Amniotic epithelial cell (primary cell): ENCODE data around the gene CCDC85C.

Experiments
- DNase-seq: peaks from one replicate; pipeline ENCODE4 v3.0.0-alpha.2; 2010; ENCODE audit warnings: low read depth

CCDC85C gene

GRCh38 chr14:99572173-99572999 lies 31.6 kb downstream of the CCDC85C start:
- no peak for DNase-seq

GRCh38 chr14:99571303-99571986 lies 32.6 kb downstream of the CCDC85C start:
- no peak for DNase-seq

- DNase-seq = no peak
Observed at GRCh38 chr14:99570544-99571302, 33.3 kb downstream of the CCDC85C start.

GRCh38 chr14:99569725-99570543 lies 34.1 kb downstream of the CCDC85C start:
- DNase-seq = no peak

GRCh38 chr14:99568567-99569560 lies 35.1 kb downstream of the CCDC85C start:
- peak; percentile 74 for DNase-seq

GRCh38 chr14:99566390-99567354 lies 37.3 kb downstream of the CCDC85C start:
- DNase-seq = no peak

- no peak for DNase-seq
Observed at GRCh38 chr14:99566009-99566389, 38.0 kb downstream of the CCDC85C start.

- no peak for DNase-seq
Observed at GRCh38 chr14:99565383-99565782, 38.6 kb downstream of the CCDC85C start.

GRCh38 chr14:99564926-99565259 lies 39.1 kb downstream of the CCDC85C start:
- no peak for DNase-seq

- peak; percentile 55 for DNase-seq
Observed at GRCh38 chr14:99564256-99564925, 39.6 kb downstream of the CCDC85C start.

GRCh38 chr14:99563749-99564129 lies 40.3 kb downstream of the CCDC85C start:
- no peak for DNase-seq

GRCh38 chr14:99562856-99563748 lies 40.9 kb downstream of the CCDC85C start:
- DNase-seq = peak; percentile 79

GRCh38 chr14:99561864-99562263 lies 42.1 kb downstream of the CCDC85C start:
- DNase-seq = no peak

- no peak for DNase-seq
Observed at GRCh38 chr14:99560922-99561683, 42.9 kb downstream of the CCDC85C start.

- DNase-seq = no peak
Observed at GRCh38 chr14:99560403-99560802, 43.6 kb downstream of the CCDC85C start.

GRCh38 chr14:99559286-99559990 lies 44.6 kb downstream of the CCDC85C start:
- DNase-seq = peak; percentile 82
